GM23338 (cell line): ENCODE results near the gene MCUR1.

Experiments used
- CTCF ChIP-seq, 2 experiments: fragments of 200-600 bp in 1 of 2; sonication (generic) in 1 of 2; conservative IDR thresholded peaks; 2 replicates each; pipeline versions ENCODE4 v1.5.1 to v1.6.1; 2016 to 2017; ENCODE audit warnings: antibody characterized with exemption in 2 of 2, low read depth in 2 of 2, mild to moderate bottlenecking in 2 of 2, moderate library complexity in 1 of 2
- ETS1 ChIP-seq: IDR thresholded peaks from 2 replicates; pipeline ENCODE4 v1.6.1; 2016; ENCODE audit warnings: antibody characterized with exemption
- EZH2 ChIP-seq: fragments of 200-600 bp; sonication (generic); IDR thresholded peaks from one replicate; pipeline ENCODE4 v1.8.0; 2017; ENCODE audit warnings: antibody characterized with exemption, mild to moderate bottlenecking, low read depth; ENCODE audit not compliant: unreplicated experiment
- EZH2phosphoT487 ChIP-seq: fragments of 200-600 bp; sonication (generic); IDR thresholded peaks from one replicate; pipeline ENCODE4 v1.8.1; 2018; ENCODE audit warnings: antibody characterized with exemption; ENCODE audit not compliant: unreplicated experiment
- NANOG ChIP-seq: IDR thresholded peaks from 2 replicates; pipeline ENCODE4 v1.6.1; 2016; ENCODE audit warnings: antibody characterized with exemption, borderline replicate concordance
- POLR2AphosphoS5 ChIP-seq: IDR thresholded peaks from 2 replicates; pipeline ENCODE4 v1.6.1; 2016; ENCODE audit warnings: antibody characterized with exemption, low read depth
- TF ChIP-seq, protein P1 (sequence below): IDR thresholded peaks from one replicate; pipeline ENCODE4 v1.6.1; 2018; ENCODE audit warnings: antibody characterized with exemption; ENCODE audit not compliant: unreplicated experiment

DNA sequence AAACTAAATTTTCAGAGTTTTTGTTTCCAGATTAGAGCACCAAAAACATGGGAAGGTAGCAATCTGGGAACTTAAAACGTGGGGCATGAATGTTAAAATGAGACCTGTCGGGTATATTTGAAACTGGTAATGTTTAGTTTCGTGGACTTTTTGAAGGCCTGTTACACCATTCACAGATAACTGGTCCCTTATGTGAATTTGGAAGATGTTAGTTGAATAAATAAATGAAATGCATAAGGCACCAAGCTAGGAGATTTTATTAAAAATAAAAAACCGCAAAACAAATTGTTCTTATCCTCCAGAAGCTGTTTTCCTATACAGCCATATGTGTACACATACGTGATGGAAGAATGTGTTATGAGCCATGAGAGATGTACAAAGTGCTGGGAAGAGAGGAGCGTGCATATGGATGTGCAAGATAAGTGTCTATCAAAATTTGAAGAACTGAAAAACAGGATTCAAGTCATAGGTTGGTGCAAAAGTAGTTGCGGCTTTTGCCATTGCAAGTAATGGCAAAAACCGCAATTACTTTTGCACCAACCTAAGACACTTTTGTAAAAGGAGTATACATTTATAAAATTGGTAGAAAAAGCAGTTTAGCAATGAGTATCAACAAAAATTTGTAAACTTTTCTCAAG, 700 bp upstream of the MCUR1 start:
- TF ChIP-seq CTCF (conservative IDR thresholded peaks at IDR 0.05; ENCODE audit: low read depth in 2 of 2) (no peak), POLR2AphosphoS5 (no peak), NANOG (no peak), ETS1 (no peak), EZH2 (no peak), EZH2phosphoT487 (no peak)
- TF ChIP-seq, protein P1, sequence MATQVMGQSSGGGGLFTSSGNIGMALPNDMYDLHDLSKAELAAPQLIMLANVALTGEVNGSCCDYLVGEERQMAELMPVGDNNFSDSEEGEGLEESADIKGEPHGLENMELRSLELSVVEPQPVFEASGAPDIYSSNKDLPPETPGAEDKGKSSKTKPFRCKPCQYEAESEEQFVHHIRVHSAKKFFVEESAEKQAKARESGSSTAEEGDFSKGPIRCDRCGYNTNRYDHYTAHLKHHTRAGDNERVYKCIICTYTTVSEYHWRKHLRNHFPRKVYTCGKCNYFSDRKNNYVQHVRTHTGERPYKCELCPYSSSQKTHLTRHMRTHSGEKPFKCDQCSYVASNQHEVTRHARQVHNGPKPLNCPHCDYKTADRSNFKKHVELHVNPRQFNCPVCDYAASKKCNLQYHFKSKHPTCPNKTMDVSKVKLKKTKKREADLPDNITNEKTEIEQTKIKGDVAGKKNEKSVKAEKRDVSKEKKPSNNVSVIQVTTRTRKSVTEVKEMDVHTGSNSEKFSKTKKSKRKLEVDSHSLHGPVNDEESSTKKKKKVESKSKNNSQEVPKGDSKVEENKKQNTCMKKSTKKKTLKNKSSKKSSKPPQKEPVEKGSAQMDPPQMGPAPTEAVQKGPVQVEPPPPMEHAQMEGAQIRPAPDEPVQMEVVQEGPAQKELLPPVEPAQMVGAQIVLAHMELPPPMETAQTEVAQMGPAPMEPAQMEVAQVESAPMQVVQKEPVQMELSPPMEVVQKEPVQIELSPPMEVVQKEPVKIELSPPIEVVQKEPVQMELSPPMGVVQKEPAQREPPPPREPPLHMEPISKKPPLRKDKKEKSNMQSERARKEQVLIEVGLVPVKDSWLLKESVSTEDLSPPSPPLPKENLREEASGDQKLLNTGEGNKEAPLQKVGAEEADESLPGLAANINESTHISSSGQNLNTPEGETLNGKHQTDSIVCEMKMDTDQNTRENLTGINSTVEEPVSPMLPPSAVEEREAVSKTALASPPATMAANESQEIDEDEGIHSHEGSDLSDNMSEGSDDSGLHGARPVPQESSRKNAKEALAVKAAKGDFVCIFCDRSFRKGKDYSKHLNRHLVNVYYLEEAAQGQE: no peak
